H1 (cell line): Measurements from ENCODE around the gene SLC6A2. TPM values are rescaled to one million over a fixed set of nuclear protein-coding genes. Genes with fewer than 3 reads are reported as not detected.

Experiments
- BACH1 ChIP-seq: IDR thresholded peaks from 2 replicates; pipeline ENCODE4 v1.6.1; 2012; ENCODE audit warnings: low read length, improper control_type of control experiment
- CBX8 ChIP-seq: fragments of 300-800, 300-1000 bp; sonication (generic); IDR thresholded peaks from 2 replicates; pipeline ENCODE4 v1.7.1; 2016; ENCODE audit warnings: low read depth, low read length, borderline replicate concordance
- CEBPB ChIP-seq: IDR thresholded peaks from 2 replicates; pipeline ENCODE4 v1.6.1; 2012; ENCODE audit warnings: low read depth, low read length
- CHD7 ChIP-seq: fragments of 300-600 bp; sonication (generic); IDR thresholded peaks from 2 replicates; pipeline ENCODE4 v1.7.1; 2012; ENCODE audit warnings: low read length, moderate library complexity, mild to moderate bottlenecking, inconsistent platforms; ENCODE audit not compliant: insufficient replicate concordance
- HDAC2 ChIP-seq, 2 experiments: fragments of 300-600 bp in 1 of 2; sonication (generic) in 1 of 2; IDR thresholded peaks; 2 replicates each; pipeline ENCODE4 v1.6.1; 2011 to 2012; ENCODE audit warnings: low read depth in 2 of 2, low read length in 2 of 2, mild to moderate bottlenecking in 2 of 2, moderate library complexity in 2 of 2, borderline replicate concordance in 1 of 2, inconsistent platforms in 1 of 2
- KDM5A ChIP-seq: fragments of 200-600 bp; IDR thresholded peaks from 2 replicates; pipeline ENCODE4 v1.7.1; 2012; ENCODE audit warnings: mild to moderate bottlenecking, low read length, inconsistent platforms, mixed read lengths
- RAD21 ChIP-seq, 2 experiments: IDR thresholded peaks in 1 of 2; conservative IDR thresholded peaks in 1 of 2; 2 replicates each; pipeline ENCODE4 v1.6.1; 2011; ENCODE audit warnings: low read depth in 2 of 2, low read length in 2 of 2, improper control_type of control experiment in 1 of 2, inconsistent platforms in 1 of 2, mild to moderate bottlenecking in 1 of 2, moderate library complexity in 1 of 2
- RBBP5 ChIP-seq: IDR thresholded peaks from 2 replicates; pipeline ENCODE4 v1.7.1; 2012; ENCODE audit warnings: low read depth, mild to moderate bottlenecking, inconsistent platforms, low read length, moderate library complexity, borderline replicate concordance
- RFX5 ChIP-seq: IDR thresholded peaks from 2 replicates; pipeline ENCODE4 v1.6.1; 2011; ENCODE audit warnings: low read depth, low read length, improper control_type of control experiment, borderline replicate concordance
- SIX5 ChIP-seq: IDR thresholded peaks from 2 replicates; pipeline ENCODE4 v1.6.1; 2011; ENCODE audit warnings: mild to moderate bottlenecking, low read depth, low read length
- YY1 ChIP-seq: IDR thresholded peaks from 2 replicates; pipeline ENCODE4 v1.6.1; 2011; ENCODE audit warnings: low read depth, mild to moderate bottlenecking, low read length
- polyA plus RNA-seq, 7 experiments: library from polyadenylated mRNA; depleted of rRNA in 3 of 7; stranded (reverse) in 5 of 7; unstranded in 2 of 7; fragments of >200 nt in 5 of 7; fragments of 200-250 nt in 2 of 7; gene quantifications; 1 replicate in 5 of 7; 2 replicates in 1 of 7; 4 replicates in 1 of 7; pipeline versions ENCODE4 v1.2.1 to v1.2.3, GENCODE V29; 2011 to 2013; ENCODE audit warnings: missing spikeins in 2 of 7, mixed read lengths in 2 of 7
- total RNA-seq: library from RNA; stranded (reverse); fragmentation: NEBNext Ultra II Directional; extraction: Animal tissue kit (Norgen Biotek cat#: 25700); gene quantifications from 2 replicates; pipeline ENCODE4 v1.2.1, GENCODE V29; 2021

SLC6A2 gene
- total and polyA plus RNA-seq, 2 of the 8 experiments (the other 6 are each of a cell fraction or from before 2014, with no cell fraction given), result 0.35 TPM; not detected in 1

GRCh38 chr16:55657616-55658015 is 1.8 kb downstream of the SLC6A2 start (continued):
- no peak for TF ChIP-seq CHD7
- TF ChIP-seq BACH1, result no peak
- TF ChIP-seq SIX5, result no peak
- TF ChIP-seq RFX5, result no peak
- no peak for TF ChIP-seq HDAC2 (IDR thresholded peaks at IDR 0.05; ENCODE audit: borderline replicate concordance in 1 of 2, low read depth in 2 of 2, low read length in 2 of 2)
- no peak for TF ChIP-seq YY1
- no peak for TF ChIP-seq KDM5A
- TF ChIP-seq CEBPB, result no peak
- no peak for TF ChIP-seq CBX8
- no peak for TF ChIP-seq RBBP5
- no peak for TF ChIP-seq RAD21 (IDR thresholded peaks at IDR 0.05 in 1 of 2, conservative IDR thresholded peaks at IDR 0.05 in 1 of 2; ENCODE audit: low read depth in 2 of 2, low read length in 2 of 2)
